ENCODE data around the gene VPS13A.

GRCh38 chr9:77463151-77463550, 285.8 kb downstream of the VPS13A start:
- TF ChIP-seq POLR2A (IDR thresholded peaks at IDR 0.05), result no peak
- TF ChIP-seq, protein P1, sequence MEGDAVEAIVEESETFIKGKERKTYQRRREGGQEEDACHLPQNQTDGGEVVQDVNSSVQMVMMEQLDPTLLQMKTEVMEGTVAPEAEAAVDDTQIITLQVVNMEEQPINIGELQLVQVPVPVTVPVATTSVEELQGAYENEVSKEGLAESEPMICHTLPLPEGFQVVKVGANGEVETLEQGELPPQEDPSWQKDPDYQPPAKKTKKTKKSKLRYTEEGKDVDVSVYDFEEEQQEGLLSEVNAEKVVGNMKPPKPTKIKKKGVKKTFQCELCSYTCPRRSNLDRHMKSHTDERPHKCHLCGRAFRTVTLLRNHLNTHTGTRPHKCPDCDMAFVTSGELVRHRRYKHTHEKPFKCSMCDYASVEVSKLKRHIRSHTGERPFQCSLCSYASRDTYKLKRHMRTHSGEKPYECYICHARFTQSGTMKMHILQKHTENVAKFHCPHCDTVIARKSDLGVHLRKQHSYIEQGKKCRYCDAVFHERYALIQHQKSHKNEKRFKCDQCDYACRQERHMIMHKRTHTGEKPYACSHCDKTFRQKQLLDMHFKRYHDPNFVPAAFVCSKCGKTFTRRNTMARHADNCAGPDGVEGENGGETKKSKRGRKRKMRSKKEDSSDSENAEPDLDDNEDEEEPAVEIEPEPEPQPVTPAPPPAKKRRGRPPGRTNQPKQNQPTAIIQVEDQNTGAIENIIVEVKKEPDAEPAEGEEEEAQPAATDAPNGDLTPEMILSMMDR (IDR thresholded peaks at IDR 0.05), result no peak

Data from tibial nerve (tissue), 3 donors.